IMR-90 (cell line): Measurements from ENCODE around the gene RASGEF1C. TPM values are rescaled to one million over a fixed set of nuclear protein-coding genes. Genes with fewer than 3 reads are reported as not detected.

ENCODE experiments used
- ATAC-seq: fragments of 200-7000 bp; cut with Tn5 transposase; 2 replicates; pipeline ENCODE4 v1.9.1; 2020; ENCODE audit warnings: low read depth, mild to moderate bottlenecking, moderate library complexity
- BruUV-seq: library from RNA; stranded (reverse); fragments of 400-500 nt; replicated peaks from 2 replicates; lab custom pipeline; 2021; lab: Mats Ljungman, UMichigan
- CTCF ChIA-PET: fragments of 300-600 bp; formaldehyde crosslinking; extraction: SDS; loops from one replicate; lab custom pipeline; 2021; ENCODE audit warnings: antibody characterized with exemption; lab: Yijun Ruan, JAX
- POLR2A ChIA-PET: fragments of 300-600 bp; sonication (Branson Sonifier 250); formaldehyde crosslinking; loops from one replicate; lab custom pipeline; 2022; ENCODE audit warnings: antibody characterized with exemption; ENCODE audit not compliant: unreplicated experiment; lab: Charles Lee
- DNase-seq: peaks from one replicate; pipeline ENCODE4 v3.0.0; 2013
- H2AFZ ChIP-seq: replicated peaks from 2 replicates; pipeline ENCODE3; 2013; ENCODE audit warnings: low read length, mild to moderate bottlenecking; ENCODE audit not compliant: poor library complexity
- H2AK5ac ChIP-seq: 2 replicates; pipeline ENCODE4 v1.6.1; 2013; ENCODE audit warnings: low read depth, low read length, inconsistent platforms
- H2AK9ac ChIP-seq: replicated peaks from 2 replicates; pipeline ENCODE3; 2013; ENCODE audit warnings: mild to moderate bottlenecking, low read depth, low read length, moderate library complexity; ENCODE audit not compliant: poor library complexity
- H2BK120ac ChIP-seq: 2 replicates; pipeline ENCODE4 v1.6.1; 2013; ENCODE audit warnings: low read depth, low read length, inconsistent platforms
- H2BK15ac ChIP-seq: 3 replicates; pipeline ENCODE4 v1.6.1; 2013; ENCODE audit warnings: low read depth, low read length, inconsistent platforms
- H2BK20ac ChIP-seq: 2 replicates; pipeline ENCODE4 v1.6.1; 2013; ENCODE audit warnings: low read depth, mild to moderate bottlenecking, inconsistent platforms, low read length, moderate library complexity
- H2BK5ac ChIP-seq: 2 replicates; pipeline ENCODE4 v1.6.1; 2013; ENCODE audit warnings: mild to moderate bottlenecking, low read depth, low read length, inconsistent platforms; ENCODE audit not compliant: poor library complexity, severe bottlenecking
- H3K14ac ChIP-seq: replicated peaks from 2 replicates; pipeline ENCODE4 v1.6.1; 2013; ENCODE audit warnings: low read depth, low read length, inconsistent platforms
- H3K18ac ChIP-seq: 2 replicates; pipeline ENCODE4 v1.6.1; 2013; ENCODE audit warnings: low read depth, low read length, control low read depth
- H3K23ac ChIP-seq: 2 replicates; pipeline ENCODE4 v1.6.1; 2013; ENCODE audit warnings: low read depth, low read length, inconsistent platforms
- H3K27ac ChIP-seq: 2 replicates; pipeline ENCODE4 v1.5.1; 2013; ENCODE audit warnings: mild to moderate bottlenecking, control low read depth, low read length; ENCODE audit not compliant: insufficient read depth
- H3K27me3 ChIP-seq: 2 replicates; pipeline ENCODE4 v1.6.1; 2013; ENCODE audit warnings: low read length; ENCODE audit not compliant: control insufficient read depth, insufficient read depth
- H3K36me3 ChIP-seq: 2 replicates; pipeline ENCODE4 v1.6.1; 2013; ENCODE audit warnings: low read length, mixed read lengths; ENCODE audit not compliant: control insufficient read depth, insufficient read depth
- H3K4ac ChIP-seq: 2 replicates; pipeline ENCODE4 v1.6.1; 2013; ENCODE audit warnings: low read depth, low read length, inconsistent platforms
- H3K4me1 ChIP-seq: 2 replicates; pipeline ENCODE4 v1.6.1; 2013; ENCODE audit warnings: low read length, mixed read lengths; ENCODE audit not compliant: control insufficient read depth, insufficient read depth
- H3K4me2 ChIP-seq: 2 replicates; pipeline ENCODE4 v1.6.1; 2013; ENCODE audit warnings: low read depth, mild to moderate bottlenecking, control low read depth, low read length, moderate library complexity
- H3K4me3 ChIP-seq: 2 replicates; pipeline ENCODE4 v1.5.1; 2013; ENCODE audit warnings: low read depth, mild to moderate bottlenecking, control low read depth, low read length, moderate library complexity; ENCODE audit not compliant: insufficient read depth
- H3K56ac ChIP-seq: 2 replicates; pipeline ENCODE4 v1.6.1; 2013; ENCODE audit warnings: low read length, inconsistent platforms; ENCODE audit not compliant: insufficient read depth; ENCODE audit errors: extremely low read depth
- H3K79me1 ChIP-seq, 2 experiments: 2 replicates each; pipeline ENCODE4 v1.6.1; 2013; ENCODE audit warnings: low read length in 2 of 2, inconsistent platforms in 1 of 2, low read depth in 1 of 2
- H3K9ac ChIP-seq: 2 replicates; pipeline ENCODE4 v1.6.1; 2013; ENCODE audit warnings: low read depth, low read length, control low read depth
- H3K9me1 ChIP-seq: 2 replicates; pipeline ENCODE4 v1.6.1; 2013; ENCODE audit warnings: low read length, inconsistent platforms; ENCODE audit not compliant: insufficient read depth
- H3K9me3 ChIP-seq: 2 replicates; pipeline ENCODE4 v1.6.1; 2013; ENCODE audit warnings: low read length; ENCODE audit not compliant: control insufficient read depth, insufficient read depth
- H4K20me1 ChIP-seq: 2 replicates; pipeline ENCODE4 v1.6.1; 2013; ENCODE audit warnings: low read length, inconsistent platforms; ENCODE audit not compliant: insufficient read depth
- H4K5ac ChIP-seq: 2 replicates; pipeline ENCODE4 v1.6.1; 2013; ENCODE audit warnings: mild to moderate bottlenecking, low read depth, low read length, control low read depth
- H4K8ac ChIP-seq, 2 experiments: 2 replicates each; pipeline ENCODE4 v1.6.1; 2013; ENCODE audit warnings: low read depth in 2 of 2, low read length in 2 of 2, control low read depth in 1 of 2, inconsistent platforms in 1 of 2
- H4K91ac ChIP-seq: 2 replicates; pipeline ENCODE4 v1.6.1; 2013; ENCODE audit warnings: low read depth, low read length, inconsistent platforms; ENCODE audit not compliant: insufficient read depth
- FOS ChIP-seq: fragments of 150-350 bp; IDR thresholded peaks from 2 replicates; pipeline ENCODE4 v1.6.1; 2016; ENCODE audit warnings: low read depth, low read length
- MAZ ChIP-seq: IDR thresholded peaks from 2 replicates; pipeline ENCODE4 v1.6.1; 2012; ENCODE audit warnings: low read depth, mild to moderate bottlenecking, low read length, improper control_type of control experiment, moderate library complexity, borderline replicate concordance
- RFX5 ChIP-seq: IDR thresholded peaks from 2 replicates; pipeline ENCODE4 v1.8.0; 2012; ENCODE audit warnings: low read depth, mild to moderate bottlenecking, low read length, moderate library complexity
- SMC3 ChIP-seq: fragments of 150-350 bp; IDR thresholded peaks from 2 replicates; pipeline ENCODE4 v1.6.1; 2016; ENCODE audit warnings: low read depth, mild to moderate bottlenecking, antibody characterized with exemption, low read length, moderate library complexity
- WGBS, 2 experiments: methylation state at CpG; one replicate each; pipeline versions ENCODE4 v1.1.5 to v1.1.7; 2013; ENCODE audit warnings: missing lambda C conversion rate in 2 of 2; ENCODE audit not compliant: insufficient read length in 1 of 2; ENCODE audit errors: extremely low coverage in 2 of 2; 5-methylcytosine and 5-hydroxymethylcytosine counted together
- dilution Hi-C: fragments of 300-500 bp; cut with HindIII; formaldehyde crosslinking; loops from one replicate; pipeline ENCODE4 v1.14.3; 2018; ENCODE audit warnings: low sequenced_read_pairs; ENCODE audit not compliant: unreplicated experiment
- in situ Hi-C: fragments of 300-500 bp; cut with MboI; formaldehyde crosslinking; loops from 3 replicates; pipeline ENCODE4 v1.14.3; 2019; ENCODE audit warnings: low sequenced_read_pairs, inconsistent platforms, mixed read lengths
- intact Hi-C: fragments of 100-400 bp; cut with micrococcal nuclease; formaldehyde crosslinking; loops from 2 replicates; pipeline ENCODE4 v1.10.0; 2022
- polyA plus RNA-seq, 3 experiments: library from polyadenylated mRNA; depleted of rRNA; stranded (reverse); fragments of >200 nt; gene quantifications; 2 replicates each; pipeline ENCODE4 v1.2.3, GENCODE V29; 2012; ENCODE audit warnings: low replicate concordance in 1 of 3
- total RNA-seq: library from RNA; depleted of rRNA; stranded (reverse); fragments of >200 nt; gene quantifications from 2 replicates; pipeline ENCODE4 v1.2.3, GENCODE V29; 2012
- TF ChIP-seq, protein P1 (sequence below): fragments of 150-350 bp; IDR thresholded peaks from 2 replicates; pipeline ENCODE4 v1.6.1; 2016; ENCODE audit warnings: low read depth, mild to moderate bottlenecking, low read length, moderate library complexity, borderline replicate concordance

The RASGEF1C gene
- total and polyA plus RNA-seq, 2 of the 4 experiments (the other 2 are of a cell fraction): not detected

DNA sequence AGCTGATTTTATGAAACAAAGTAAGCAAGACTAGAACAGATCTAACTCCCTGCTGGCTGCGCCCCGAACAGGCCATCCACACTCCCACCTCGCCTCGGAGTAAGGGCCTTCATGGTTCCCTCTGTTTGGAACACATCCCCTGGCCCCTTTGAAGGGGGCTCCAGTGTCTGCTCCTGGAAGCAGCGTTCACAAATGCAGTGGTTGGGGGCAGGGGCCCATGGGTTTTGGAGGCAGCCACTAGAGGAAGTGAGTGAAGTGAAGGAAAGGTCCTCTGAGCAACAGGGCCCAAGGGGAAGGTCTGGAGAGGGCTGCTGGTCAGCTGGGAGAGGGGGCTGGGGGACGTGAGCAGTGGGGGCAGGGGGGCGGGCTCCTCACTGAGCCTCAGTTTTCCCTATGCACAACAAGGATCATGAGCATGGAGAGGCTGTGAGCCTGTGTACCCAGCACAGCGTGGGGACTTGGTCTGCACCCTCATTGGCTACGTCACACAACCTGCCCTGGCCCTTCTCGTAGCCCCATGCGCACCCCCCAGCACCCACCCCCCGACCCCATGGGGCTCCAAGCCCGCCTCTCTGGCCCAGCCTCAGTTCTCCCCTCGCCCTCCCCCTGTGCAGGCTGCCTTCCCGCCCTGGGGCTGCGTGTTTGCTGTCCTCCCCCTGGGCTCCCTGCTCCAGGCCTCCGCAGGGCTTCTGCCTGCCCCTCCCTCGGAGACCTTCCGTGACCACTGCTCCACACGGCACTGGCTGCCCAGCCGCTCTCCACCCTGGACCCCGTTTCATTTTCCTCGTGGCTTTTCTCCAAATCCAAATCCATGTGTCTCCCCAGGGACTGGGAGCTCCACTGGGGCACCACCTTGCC lies 39.5 kb downstream of the RASGEF1C start:
- dilution Hi-C loops: no loop called here
- Histone ChIP-seq H3K14ac (no peak overlapping the region), H3K4me1 (peaks cover 13% of the 10 kb centered on the region; the same call in 1 of the 2 replicates), H3K9me1 (peaks cover 3% of the 10 kb centered on the region; the same call in 1 of the 2 replicates), H3K36me3 (no peaks in the 10 kb centered on the region), H3K27ac (no peak overlapping the region), H4K5ac (no peak overlapping the region), H3K56ac (no peak overlapping the region), H2AK5ac (no peak overlapping the region), H3K9ac (no peak overlapping the region), H3K27me3 (no peaks in the 10 kb centered on the region), H4K91ac (no peak overlapping the region), H3K23ac (no peak overlapping the region), H2BK20ac (no peak overlapping the region), H3K4ac (no peak overlapping the region), H4K20me1 (no peaks in the 10 kb centered on the region), H2BK5ac (no peak overlapping the region), H3K4me2 (no peak overlapping the region), H2AK9ac (no peak overlapping the region), H3K79me1 (no peaks in the 10 kb centered on the region), H3K18ac (peak overlapping the region; percentile 47; the same call in 1 of the 2 replicates), H2BK15ac (no peak overlapping the region), H3K4me3 (no peak overlapping the region), H3K9me3 (no peaks in the 10 kb centered on the region), H4K8ac (no peak overlapping the region), H2BK120ac (no peak overlapping the region), H2AFZ (no peak overlapping the region)
- WGBS, 2 experiments: 72% methylated on average over 3 of the region's 23 CpGs; no CpG with 5 or more reads in 1 of the 2 experiments
- ChIA-PET POLR2A (no interaction called here), CTCF (no interaction called here)
- BruUV-seq: no TSS peak
- ATAC-seq: no peak
- DNase-seq: no peak
- TF ChIP-seq MAZ (no peak), FOS (no peak), SMC3 (no peak), RFX5 (no peak)
- TF ChIP-seq, protein P1, sequence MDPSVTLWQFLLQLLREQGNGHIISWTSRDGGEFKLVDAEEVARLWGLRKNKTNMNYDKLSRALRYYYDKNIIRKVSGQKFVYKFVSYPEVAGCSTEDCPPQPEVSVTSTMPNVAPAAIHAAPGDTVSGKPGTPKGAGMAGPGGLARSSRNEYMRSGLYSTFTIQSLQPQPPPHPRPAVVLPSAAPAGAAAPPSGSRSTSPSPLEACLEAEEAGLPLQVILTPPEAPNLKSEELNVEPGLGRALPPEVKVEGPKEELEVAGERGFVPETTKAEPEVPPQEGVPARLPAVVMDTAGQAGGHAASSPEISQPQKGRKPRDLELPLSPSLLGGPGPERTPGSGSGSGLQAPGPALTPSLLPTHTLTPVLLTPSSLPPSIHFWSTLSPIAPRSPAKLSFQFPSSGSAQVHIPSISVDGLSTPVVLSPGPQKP: no peak
- in situ Hi-C loops: no loop called here
- intact Hi-C loops: no loop called here
